Measurements from ENCODE around the gene KBTBD4. TPM values are rescaled to one million over a fixed set of nuclear protein-coding genes. Genes with fewer than 3 reads are reported as not detected.

KBTBD4 gene
- total RNA-seq, 1 experiment from 2014 or later: 12.3 TPM

GRCh38 chr11:47595029-47595428 is 16.3 kb upstream of the KBTBD4 start (continued):
- TF ChIP-seq, protein P1, sequence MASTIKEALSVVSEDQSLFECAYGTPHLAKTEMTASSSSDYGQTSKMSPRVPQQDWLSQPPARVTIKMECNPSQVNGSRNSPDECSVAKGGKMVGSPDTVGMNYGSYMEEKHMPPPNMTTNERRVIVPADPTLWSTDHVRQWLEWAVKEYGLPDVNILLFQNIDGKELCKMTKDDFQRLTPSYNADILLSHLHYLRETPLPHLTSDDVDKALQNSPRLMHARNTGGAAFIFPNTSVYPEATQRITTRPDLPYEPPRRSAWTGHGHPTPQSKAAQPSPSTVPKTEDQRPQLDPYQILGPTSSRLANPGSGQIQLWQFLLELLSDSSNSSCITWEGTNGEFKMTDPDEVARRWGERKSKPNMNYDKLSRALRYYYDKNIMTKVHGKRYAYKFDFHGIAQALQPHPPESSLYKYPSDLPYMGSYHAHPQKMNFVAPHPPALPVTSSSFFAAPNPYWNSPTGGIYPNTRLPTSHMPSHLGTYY (CRISPR knock-in tag; IDR thresholded peaks at IDR 0.05): no peak
- TF ChIP-seq NFE2L1 (CRISPR knock-in tag; IDR thresholded peaks at IDR 0.05) (no peak), KAT7 (CRISPR knock-in tag; IDR thresholded peaks at IDR 0.05; ENCODE audit: borderline replicate concordance) (no peak)

GRCh38 chr11:47593934-47594855 is 15.4 kb upstream of the KBTBD4 start, which contains the start of gene C1QTNF4:
TSS of gene C1QTNF4 (minus strand) at chr11:47594411. CDS start at chr11:47590810, 3,601 bp downstream.
- POLR2A ChIA-PET: interaction anchor here (0.6 to 1.1 kb wide), 3 partner anchors 11 to 471 kb away, joined by 3 read pairs; no protein-coding TSS in a partner anchor
- Mint-ChIP-seq H3K36me3 (no peaks in the 10 kb centered on the region), H3K9me3 (no peaks in the 10 kb centered on the region), H3K27me3 (ENCODE audit: low read depth) (peaks cover 61% of the 10 kb centered on the region), H3K4me3 (peak within 1 kb of the TSS; percentile 78), H3K27ac (no peak within 1 kb of the TSS), H3K4me1 (peaks cover 30% of the 10 kb centered on the region)
- DNase-seq (ENCODE audit: low spot score): peak; percentile 58
- no peak for TF ChIP-seq FOXJ3 (CRISPR knock-in tag; IDR thresholded peaks at IDR 0.05; ENCODE audit: borderline replicate concordance)
- no peak for TF ChIP-seq ZNF232 (CRISPR knock-in tag; IDR thresholded peaks at IDR 0.05)
- TF ChIP-seq STAT6 (CRISPR knock-in tag; conservative IDR thresholded peaks at IDR 0.05; ENCODE audit: low read depth): no peak
- 0 out of 2 replicates have a peak, but pooled peaks have one; percentile 78 for TF ChIP-seq KAT7 (CRISPR knock-in tag; IDR thresholded peaks at IDR 0.05; ENCODE audit: borderline replicate concordance)
- peak; percentile 19; the same call in 1 of the 2 replicates for TF ChIP-seq ETV6 (CRISPR knock-in tag; IDR thresholded peaks at IDR 0.05)
- TF ChIP-seq NR1H2 (CRISPR knock-in tag; IDR thresholded peaks at IDR 0.05): no peak
- TF ChIP-seq SP1 (CRISPR knock-in tag; conservative IDR thresholded peaks at IDR 0.05): no peak
- no peak for TF ChIP-seq ZNF416 (CRISPR knock-in tag; IDR thresholded peaks at IDR 0.05)
- no peak for TF ChIP-seq ZNF219 (CRISPR knock-in tag; IDR thresholded peaks at IDR 0.05; ENCODE audit: borderline replicate concordance)
- TF ChIP-seq ZNF138 (CRISPR knock-in tag; conservative IDR thresholded peaks at IDR 0.05): no peak
- TF ChIP-seq E2F5 (CRISPR knock-in tag; IDR thresholded peaks at IDR 0.05): no peak
- ATAC-seq: peak; percentile 47
- CTCF ChIA-PET: interaction anchor here (1.1 to 2.4 kb wide), 3 partner anchors 9 to 182 kb away, joined by 3 to 9 read pairs (median 5); no protein-coding TSS in a partner anchor

- H3K27ac Mint-ChIP-seq: no peak overlapping the region
- TF ChIP-seq ZNF416 (CRISPR knock-in tag; IDR thresholded peaks at IDR 0.05): no peak
- no peak for TF ChIP-seq ZNF317 (CRISPR knock-in tag; IDR thresholded peaks at IDR 0.05; ENCODE audit: borderline replicate concordance, low read depth)
- no peak for TF ChIP-seq E2F5 (CRISPR knock-in tag; IDR thresholded peaks at IDR 0.05)
- no peak for TF ChIP-seq ETV6 (CRISPR knock-in tag; IDR thresholded peaks at IDR 0.05)
- no peak for TF ChIP-seq MXD4 (CRISPR knock-in tag; IDR thresholded peaks at IDR 0.05; ENCODE audit: borderline replicate concordance)
- no peak for TF ChIP-seq ESRRA (CRISPR knock-in tag; IDR thresholded peaks at IDR 0.05; ENCODE audit: borderline replicate concordance)
- TF ChIP-seq, protein P2, sequence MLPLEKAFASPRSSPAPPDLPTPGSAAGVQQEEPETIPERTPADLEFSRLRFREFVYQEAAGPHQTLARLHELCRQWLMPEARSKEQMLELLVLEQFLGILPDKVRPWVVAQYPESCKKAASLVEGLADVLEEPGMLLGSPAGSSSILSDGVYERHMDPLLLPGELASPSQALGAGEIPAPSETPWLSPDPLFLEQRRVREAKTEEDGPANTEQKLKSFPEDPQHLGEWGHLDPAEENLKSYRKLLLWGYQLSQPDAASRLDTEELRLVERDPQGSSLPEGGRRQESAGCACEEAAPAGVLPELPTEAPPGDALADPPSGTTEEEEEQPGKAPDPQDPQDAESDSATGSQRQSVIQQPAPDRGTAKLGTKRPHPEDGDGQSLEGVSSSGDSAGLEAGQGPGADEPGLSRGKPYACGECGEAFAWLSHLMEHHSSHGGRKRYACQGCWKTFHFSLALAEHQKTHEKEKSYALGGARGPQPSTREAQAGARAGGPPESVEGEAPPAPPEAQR (CRISPR knock-in tag; IDR thresholded peaks at IDR 0.05): no peak
- no peak for TF ChIP-seq TCF7 (CRISPR knock-in tag; IDR thresholded peaks at IDR 0.05; ENCODE audit: low read depth)
Measured at GRCh38 chr11:47593492-47593933, 14.7 kb upstream of the KBTBD4 start.

More at GRCh38 chr11:47593492-47593933, 14.7 kb upstream of the KBTBD4 start:
- no peaks in the 10 kb centered on the region for H3K36me3 Mint-ChIP-seq
- peaks cover 67% of the 10 kb centered on the region for H3K27me3 Mint-ChIP-seq (ENCODE audit: low read depth)
- ATAC-seq (peak; percentile 5; the same call in 1 of the 2 replicates), DNase-seq (ENCODE audit: low spot score) (no peak)
- peak overlapping the region; percentile 77 for H3K4me3 Mint-ChIP-seq
- ChIA-PET CTCF (interaction anchor here (2.4 kb wide), 1 partner anchor 24 kb away, joined by 9 read pairs; no protein-coding TSS in a partner anchor), POLR2A (interaction anchor here (0.6 kb wide), 1 partner anchor 194 kb away, joined by 5 read pairs; no protein-coding TSS in a partner anchor)
- H3K9me3 Mint-ChIP-seq: no peaks in the 10 kb centered on the region
- peaks cover 26% of the 10 kb centered on the region for H3K4me1 Mint-ChIP-seq

Measured in WTC11 (cell line).